HG03457 (cell line): ENCODE results near the gene ID2.

Experiments
- ATAC-seq: cut with Tn5 transposase; IDR thresholded peaks from one replicate; pipeline ENCODE4 v1.9.1; 2021; ENCODE audit warnings: moderate number of reproducible peaks; ENCODE audit not compliant: unreplicated experiment

ID2 gene

DNA sequence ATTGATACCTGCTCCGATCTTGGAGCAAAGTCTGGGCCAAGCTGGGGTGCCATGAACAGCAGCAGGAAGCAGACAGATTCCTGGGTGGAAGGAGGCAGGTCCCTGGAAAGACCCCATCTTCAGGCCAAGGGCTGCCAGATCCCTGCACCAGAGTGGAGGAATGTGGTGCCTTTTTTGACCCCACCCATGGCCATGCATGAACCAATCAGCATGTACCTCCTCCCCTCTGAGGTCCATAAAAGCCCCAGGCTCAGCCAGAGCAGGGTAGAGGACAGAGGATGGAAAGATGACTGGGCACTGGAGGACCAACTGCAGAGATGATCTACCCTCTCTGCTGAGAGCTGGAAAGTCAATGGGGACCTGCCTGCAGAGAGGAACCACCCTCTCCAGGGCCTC lies 34.4 kb upstream of the ID2 start:
- ATAC-seq = no peak

DNA sequence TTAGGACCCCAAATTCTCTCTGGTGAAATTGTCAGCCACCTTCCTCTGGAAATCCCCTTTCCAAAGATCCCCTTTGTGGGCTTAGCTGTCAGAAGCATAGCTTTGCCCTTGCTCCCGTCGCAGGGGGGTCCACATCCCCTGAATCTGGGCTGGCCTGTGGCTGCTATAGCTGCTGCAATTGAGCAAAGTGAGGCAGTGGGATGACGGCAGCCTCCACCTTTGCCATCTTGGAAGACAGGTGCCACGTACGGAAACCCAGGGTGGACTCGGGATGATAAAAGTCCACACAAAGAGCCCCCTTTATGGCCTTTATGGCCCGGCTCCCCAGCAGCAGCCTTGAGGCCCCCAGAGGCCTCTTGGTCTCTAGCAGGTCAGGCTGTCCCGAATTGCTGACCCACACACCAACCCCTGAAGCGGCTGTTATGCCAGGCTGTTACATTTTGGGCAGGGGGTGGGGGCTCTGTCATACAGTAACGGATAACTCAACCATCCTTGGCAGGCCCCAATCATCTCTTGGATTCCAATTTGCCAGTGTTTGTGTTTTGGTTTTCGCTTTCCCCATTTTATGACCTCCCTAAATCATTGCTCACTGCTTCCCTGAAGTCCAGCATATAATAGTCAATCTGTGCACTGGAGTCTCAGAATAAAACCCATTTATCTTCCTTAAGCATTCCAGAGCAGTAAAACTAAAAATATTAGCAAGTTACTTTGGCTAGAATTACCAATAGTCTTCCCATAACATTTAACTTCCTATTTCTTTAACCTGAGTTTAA lies 33.2 kb upstream of the ID2 start:
- no peak for ATAC-seq

DNA sequence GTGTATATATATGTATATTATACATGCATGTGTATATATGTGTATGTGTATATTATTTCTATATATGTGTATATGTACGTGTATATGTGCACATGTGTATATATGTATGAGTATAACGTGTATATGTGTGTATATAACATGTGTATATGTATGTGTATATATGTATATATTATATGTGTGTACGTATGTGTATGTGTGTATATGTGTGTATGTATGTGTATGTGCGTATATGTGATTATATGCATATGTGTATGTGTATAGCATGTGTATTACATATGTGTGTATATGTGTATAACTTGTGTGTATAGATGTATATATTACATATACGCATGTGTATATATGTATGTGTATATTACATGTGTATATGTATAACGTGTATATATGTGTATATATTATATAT lies 32.1 kb upstream of the ID2 start:
- no peak for ATAC-seq

DNA sequence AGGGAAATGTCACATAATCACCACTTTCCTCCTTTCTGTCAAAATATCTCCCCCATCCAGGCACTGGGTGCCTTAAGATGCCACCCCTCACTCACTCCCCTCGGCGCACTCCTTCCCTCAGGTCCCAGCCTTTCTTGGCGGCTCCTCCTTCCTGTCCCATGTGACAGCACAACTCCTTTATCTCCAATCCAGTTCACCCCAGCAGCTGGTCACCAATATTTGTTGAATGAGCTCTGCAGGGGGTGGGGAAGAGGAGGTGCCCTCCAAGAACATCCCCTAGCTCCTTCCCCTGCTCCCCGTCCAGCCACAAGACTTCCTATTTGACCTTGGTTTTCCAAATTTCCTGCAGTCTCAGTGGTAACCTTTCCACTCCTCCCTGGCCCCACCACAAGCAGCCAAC lies 31.6 kb upstream of the ID2 start:
- no peak for ATAC-seq

DNA sequence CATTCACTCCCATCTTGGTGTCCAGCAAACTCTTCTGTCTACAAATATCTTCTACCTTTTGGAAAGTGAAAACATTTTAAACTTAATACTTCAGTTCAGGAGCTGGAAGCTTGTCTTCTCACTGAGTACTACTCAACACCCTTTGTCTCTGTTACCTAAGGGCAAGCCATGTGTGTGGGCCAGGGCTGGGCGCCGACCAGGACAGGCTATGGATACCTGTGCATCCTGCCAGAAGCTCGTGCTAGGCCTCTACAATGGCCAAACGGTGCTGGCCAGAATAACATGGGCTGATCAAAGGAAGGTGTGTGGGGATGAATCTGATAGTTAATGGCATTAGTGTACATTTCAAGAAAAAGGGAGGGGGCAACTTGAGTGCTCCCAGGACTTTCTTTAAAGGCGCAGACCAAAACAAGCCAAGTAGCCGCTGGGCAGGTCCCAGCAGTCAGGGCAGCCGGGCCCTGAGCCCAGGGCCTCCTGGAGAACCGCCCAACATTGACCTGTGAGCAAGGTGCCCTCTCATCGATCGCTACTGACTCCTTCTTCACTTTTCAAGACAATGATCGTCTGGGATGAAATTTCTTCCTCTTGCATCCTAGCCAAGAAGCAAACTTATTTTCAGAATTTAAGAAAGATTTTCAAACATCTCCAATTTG lies 29.0 kb upstream of the ID2 start:
- no peak for ATAC-seq

DNA sequence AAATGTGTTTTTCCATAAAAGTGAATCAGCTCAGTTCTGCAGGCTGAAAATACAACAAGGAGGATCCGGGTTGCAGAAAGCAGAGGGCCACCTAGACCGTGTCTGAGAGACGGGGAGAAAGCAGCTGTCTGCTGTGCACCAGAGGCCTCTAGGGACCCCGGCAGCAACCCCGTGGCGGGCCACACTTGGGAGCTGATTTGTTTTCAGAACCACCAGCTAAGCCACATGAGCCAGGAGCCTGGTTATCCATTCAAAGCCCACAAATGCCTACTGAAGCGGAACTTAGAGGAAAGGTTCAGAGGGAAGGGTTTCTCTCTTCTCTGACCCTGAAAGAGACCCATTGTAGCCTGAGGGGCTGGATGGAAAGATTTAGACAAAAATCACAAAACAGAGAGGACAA lies 28.4 kb upstream of the ID2 start:
- ATAC-seq = no peak

DNA sequence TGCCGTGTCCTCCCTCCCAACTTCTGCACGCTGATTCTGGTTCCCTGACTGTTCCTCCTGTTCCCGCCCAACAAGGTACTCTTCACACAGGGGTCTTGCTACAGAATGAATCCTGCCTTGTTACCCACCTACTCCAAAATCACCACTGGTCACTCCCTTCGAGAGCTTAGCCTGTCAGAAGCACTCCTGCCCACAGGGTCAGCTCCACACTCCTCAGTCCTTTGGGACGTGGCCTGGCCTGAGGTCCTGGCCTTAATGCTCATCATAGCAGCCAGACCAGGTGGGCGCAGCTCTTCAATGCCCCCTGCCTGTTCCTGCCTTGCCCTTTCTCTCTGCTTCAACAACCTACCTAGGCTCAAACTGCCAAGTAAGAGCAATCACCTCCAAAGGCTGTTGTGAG lies 27.8 kb upstream of the ID2 start:
- ATAC-seq = no peak

DNA sequence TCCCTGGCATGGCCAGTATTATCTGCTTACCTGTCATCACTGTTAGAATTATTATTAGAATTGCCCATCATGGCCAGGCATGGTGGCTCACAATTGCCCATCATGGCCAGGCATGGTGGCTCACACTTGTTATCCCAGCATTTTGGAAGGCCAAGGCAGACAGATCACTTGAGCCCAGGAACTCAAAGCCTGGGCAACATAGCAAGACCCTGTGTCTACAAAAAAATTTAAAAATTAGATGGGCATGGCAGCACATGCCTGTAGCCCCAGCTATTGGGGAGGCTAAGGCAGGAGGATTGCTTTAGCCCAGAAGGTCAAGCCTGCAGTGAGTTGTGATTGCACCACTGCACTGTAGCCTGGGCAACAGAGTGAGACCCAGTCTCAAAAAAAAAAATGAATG lies 27.4 kb upstream of the ID2 start:
- ATAC-seq = no peak

DNA sequence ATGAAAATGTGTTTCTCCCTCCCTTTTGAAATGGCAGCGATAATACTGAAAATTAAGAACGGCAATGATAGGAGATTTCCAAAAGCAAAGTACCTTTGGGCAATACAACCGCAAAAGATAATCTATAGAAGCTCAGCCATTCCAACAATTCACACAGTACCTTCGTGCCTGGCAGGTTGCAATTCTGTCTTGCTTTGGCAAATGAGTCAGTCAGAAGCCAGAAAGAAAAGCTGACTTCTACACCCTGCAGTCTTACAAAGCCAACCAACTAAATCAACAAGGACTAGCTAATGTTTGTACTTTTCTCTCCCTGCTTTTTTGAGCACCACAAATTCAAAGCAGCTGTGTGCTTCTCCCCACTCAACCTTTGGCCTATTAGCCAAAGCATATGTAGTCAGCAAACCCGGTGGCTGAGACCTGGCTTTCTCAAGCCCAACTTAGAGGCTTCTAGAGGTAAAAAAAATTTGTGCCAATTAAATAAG lies 25.7 kb upstream of the ID2 start:
- no peak for ATAC-seq

DNA sequence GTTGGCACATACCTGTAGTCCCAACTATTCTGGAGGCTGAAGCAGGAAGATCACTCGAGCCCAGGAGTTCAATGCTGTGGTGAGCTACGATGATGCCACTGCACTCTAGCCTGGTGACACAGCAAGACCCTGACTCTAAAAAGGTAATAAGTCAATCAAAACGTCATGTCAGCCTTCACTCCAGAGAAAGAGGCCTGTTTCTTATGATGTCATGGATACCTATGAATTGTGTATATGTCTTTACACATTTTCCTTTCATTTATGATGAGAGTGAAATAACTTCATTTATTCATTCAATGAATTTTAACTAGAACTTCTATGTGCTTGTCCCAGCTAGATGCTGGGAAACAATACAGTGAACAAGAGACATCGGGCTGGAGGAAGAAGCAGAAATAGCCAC lies 25.0 kb upstream of the ID2 start:
- no peak for ATAC-seq

DNA sequence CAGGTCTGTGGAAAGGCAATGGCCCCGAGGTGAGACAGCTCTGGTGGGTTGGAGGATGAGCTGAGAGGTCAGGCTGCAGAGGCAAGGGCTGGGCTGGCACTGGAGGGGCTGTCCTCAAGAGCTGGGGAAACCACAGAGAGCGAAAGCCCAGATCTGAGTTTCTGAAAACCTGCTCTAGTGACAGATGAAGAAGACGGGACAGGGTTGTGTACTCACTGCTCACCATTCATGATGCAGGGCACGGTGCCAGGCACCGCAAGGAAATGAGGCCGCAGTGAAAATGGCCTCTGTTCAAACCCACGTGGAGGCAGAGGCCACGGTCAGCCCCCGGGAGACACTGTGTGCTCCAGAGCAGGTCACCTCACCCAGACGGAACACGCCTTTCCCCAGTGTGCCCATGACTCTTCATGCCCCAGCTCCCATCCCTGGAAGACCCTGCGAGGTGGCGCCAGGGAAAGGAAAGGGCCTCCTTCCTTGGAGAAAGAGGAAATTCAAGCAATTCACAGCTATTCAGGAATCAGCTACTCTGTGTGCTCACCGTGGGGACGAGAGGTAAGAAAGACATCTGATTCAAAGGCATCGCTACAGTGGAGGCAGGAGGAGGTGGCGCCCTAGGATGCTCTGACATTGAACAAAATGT lies 24.3 kb upstream of the ID2 start:
- no peak for ATAC-seq

DNA sequence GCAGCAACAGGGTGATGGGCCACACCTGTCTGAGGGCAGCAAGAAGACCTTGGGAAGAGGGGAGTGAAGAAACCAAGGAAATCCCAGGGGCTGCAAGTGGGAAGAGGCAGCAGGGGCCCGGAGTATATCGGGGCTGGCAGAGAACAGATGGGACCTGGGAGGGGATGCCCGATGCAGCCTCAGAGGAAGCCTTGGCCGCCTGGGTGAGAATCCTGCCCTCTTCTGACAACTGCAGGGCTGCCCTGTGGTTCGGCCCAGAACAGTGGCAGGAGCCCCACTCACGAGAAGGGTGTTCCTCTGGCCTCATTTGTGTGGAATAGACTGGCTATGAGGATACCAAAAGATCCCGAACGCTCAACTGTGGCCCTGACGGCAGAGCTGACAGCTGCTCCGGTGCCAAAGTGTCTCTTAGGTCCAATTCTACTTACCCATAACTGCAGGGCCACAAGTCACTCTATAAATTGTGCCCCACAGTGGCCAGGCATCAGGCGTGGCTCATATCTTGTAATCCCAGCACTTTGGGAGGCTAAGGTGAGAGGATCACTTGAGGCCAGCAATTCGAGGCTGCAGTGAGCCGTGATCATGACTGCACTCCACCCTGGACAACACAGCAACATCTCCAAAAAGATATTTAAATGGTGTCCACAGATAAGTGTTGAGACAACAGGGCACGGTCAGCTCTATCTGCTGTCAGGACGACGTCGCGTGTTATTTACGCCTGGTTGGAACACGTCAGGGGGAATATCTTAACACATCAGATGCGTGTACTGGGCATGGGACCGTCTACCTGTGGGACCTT lies 23.6 kb upstream of the ID2 start:
- ATAC-seq = no peak

DNA sequence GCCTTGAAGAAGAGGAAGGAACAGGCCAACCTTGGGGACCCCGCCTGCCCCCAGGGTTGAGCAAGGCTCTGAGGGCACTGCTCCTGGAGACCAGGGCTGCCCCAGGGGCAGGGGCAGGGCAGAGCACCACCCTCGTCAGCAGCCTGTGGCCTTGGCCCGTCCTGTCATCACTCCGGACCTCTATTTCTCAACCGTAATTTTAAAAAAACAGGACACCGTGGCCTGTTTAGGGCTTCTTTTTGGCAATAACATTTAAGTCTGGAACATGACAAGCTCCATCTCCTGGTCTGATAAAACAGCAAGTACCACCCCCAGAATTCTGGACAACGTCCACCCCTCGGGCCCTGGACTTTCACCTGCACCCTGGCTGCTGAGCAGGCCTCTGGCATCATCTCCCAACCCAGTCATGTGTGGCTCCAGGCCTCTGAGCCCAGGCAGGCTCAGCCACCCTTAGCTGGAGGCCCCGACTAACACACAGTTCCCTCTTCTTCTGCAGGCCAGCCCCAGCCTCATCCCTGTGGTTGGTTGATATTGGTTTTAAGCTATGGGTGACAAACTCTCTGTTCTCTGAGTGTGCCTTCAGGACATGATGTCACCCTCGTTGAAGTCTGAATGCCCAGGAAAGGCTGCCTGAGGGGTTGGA lies 22.6 kb upstream of the ID2 start:
- no peak for ATAC-seq

DNA sequence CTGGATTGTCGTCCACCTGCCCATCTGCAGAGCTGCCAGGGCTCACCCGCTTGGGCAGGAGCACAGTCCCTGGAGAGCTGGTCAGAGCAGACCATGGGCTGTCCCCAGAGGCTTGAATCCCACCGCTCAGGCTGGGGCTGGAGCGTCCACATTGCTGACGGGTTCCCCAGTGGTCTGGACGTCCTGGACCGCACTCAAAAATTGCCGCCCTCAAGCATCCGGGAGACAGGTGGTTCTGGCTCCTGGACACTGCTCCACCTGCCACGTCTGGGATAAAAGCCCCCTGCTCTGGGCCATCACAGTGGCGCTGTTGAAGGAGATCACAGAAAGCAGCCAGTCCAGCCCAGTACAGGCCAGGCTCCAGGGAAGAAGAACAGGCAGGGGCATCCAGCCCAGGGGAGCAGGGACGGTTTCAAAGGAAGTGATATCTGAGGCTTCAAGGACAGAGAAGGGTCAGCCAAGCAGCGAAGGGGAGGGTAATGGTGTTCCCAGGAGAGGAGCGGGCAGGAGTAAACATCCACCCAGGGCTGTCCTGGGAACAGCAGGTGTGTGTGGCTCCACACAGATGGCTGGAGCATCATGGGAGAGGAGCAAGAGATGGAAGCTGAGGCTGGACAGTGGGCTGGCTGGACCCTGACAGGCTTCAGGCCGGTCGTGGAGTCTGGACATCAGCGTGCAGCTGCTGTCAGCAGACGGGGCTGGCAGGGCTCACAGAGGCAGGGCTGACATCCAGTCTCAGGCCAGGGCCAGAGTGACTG lies 21.9 kb upstream of the ID2 start:
- ATAC-seq = no peak

DNA sequence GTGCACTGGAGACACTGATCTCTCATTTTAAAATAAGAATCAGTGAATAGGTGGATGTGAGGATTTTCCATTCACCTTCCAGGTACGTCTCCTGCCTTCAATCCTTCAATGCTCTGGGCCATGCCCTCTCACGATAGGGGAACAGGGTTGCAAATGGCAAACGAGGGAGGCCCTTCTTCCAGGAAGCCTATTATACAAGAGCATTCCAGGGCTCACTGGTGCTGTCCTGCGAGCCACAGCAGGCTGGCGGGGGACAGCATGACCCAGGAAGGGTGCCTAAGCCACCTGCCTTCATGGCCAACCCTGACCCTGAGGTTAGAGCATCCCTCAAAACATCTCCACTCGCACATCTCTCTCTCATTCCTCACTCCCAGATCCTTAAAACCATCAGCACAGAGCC lies 20.6 kb upstream of the ID2 start:
- no peak for ATAC-seq

DNA sequence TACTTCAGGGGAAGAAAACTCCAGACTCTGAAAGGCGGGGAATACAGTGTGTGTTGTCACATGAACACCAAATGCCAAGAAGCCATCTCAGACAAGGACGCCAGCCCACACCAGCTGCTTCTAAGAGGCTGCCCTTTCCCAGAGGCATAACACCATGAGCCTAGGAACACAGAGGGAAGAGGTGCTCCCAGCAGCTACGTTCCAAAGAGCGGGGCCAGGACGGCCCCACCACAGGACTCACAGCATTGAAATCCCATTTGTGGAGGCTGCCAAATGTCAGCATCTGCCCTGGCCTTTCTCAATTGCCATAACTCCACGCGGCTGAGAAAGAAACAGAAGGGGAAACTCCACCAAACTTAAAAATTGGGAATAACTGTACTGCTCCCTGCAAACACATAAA lies 20.1 kb upstream of the ID2 start:
- ATAC-seq = no peak

DNA sequence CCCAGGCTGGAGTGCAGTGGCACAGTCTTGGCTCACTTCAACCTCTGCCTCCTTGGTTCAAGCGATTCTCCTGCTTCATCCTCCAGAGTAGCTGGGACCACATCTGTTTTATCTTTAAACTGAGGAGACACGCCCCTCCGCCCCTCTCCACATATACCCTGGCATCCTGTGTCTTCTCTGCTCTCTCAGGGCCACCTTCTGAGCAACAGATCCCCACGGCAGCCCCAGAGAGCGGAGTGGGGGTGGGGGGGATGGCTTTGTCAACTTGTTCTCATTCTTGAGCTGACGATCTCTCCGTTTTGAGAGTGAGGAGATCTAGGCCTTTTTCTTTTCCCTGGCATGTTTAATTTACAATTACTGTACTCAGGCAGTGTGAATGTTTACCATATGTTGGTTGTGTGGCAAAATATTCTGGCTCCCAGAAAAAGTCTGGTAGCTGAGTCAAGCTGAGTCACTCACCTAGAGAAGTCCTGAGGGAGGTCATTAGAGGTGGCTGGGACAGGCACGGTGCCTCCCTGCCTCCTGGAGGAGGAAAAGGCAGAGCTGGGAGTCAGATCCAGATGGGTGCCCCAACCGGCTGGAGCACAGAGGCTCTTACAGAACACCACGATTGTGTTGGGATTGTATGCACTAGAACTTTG lies 19.5 kb upstream of the ID2 start:
- ATAC-seq = no peak

DNA sequence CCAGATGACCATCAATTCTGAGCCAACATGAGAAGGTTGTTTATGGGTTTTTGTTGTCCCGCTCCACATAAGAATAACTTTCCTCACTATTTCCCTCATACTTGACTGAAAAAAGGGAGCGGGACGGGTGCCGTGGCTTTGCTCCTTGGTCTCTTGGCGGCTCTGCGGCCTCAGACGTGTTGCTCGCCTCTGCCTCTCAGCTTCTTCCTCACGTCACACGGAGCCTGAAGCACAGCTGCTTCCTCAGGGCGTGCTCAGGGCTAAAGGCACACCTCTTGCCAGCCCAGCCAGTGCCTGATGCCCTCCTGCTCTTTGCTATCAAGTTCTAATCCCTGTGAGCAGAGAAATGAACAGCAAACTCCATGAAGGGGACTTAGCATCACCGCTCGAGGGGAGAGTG lies 17.9 kb upstream of the ID2 start:
- ATAC-seq = no peak

DNA sequence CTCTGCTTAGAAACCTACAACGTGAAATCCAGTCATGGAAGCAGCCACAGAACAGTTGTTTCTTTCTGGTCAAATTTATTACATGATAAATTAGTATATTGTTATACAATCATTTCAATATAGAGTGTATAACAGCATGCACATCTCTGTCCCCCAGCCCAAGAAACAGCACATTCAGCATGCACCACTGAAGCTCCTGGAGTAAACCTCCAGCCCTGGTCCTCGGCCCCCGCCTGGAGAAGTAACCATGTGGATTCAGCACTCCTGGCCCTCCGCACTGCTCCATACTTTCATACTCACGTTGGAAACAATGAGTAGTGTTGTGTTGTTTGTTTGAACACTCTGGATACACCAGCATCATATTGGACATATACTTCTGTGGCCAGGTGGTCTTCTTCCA lies 15.3 kb upstream of the ID2 start:
- ATAC-seq = no peak
